Occipital lobe (tissue), 2 donors: ENCODE results near the gene P2RX1. TPM values are rescaled to one million over a fixed set of nuclear protein-coding genes. Genes with fewer than 3 reads are reported as not detected.

Experiments
- DNase-seq: peaks from one replicate; lab custom pipeline; 2025; lab: John Stamatoyannopoulos, UW
- total RNA-seq: library from RNA; depleted of rRNA; stranded (reverse); fragments of >200 nt; gene quantifications from one replicate; pipeline ENCODE4 v1.2.3, GENCODE V29; 2014

The P2RX1 gene
- not detected for total RNA-seq

- no peak for DNase-seq
Measured at GRCh38 chr17:3915995-3916696, at the start of gene P2RX1. P2RX1 (minus strand) TSS chr17:3916465; CDS start chr17:3916225, 240 bp downstream.

- DNase-seq = no peak
Measured at GRCh38 chr17:3965118-3965800, 49.0 kb upstream of the P2RX1 start.

GRCh38 chr17:3964203-3965117, 48.2 kb upstream of the P2RX1 start, which contains the start of gene ATP2A3:
ATP2A3 (minus strand) TSS chr17:3964437; CDS start chr17:3964291, 146 bp downstream.
- DNase-seq = no peak

- DNase-seq = no peak
Measured at GRCh38 chr17:3963237-3964201, 47.3 kb upstream of the P2RX1 start.

- no peak for DNase-seq
Measured at GRCh38 chr17:3962965-3963236, 46.6 kb upstream of the P2RX1 start.

GRCh38 chr17:3962217-3962964, 46.1 kb upstream of the P2RX1 start:
- DNase-seq = no peak

- no peak for DNase-seq
Measured at GRCh38 chr17:3961564-3962047, 45.3 kb upstream of the P2RX1 start.

- DNase-seq = no peak
Measured at GRCh38 chr17:3960764-3961163, 44.5 kb upstream of the P2RX1 start.

- DNase-seq = no peak
Measured at GRCh38 chr17:3959921-3960601, 43.8 kb upstream of the P2RX1 start.

- DNase-seq = no peak
Measured at GRCh38 chr17:3959295-3959899, 43.1 kb upstream of the P2RX1 start.

- no peak for DNase-seq
Measured at GRCh38 chr17:3957735-3958599, 41.7 kb upstream of the P2RX1 start.

- DNase-seq = no peak
Measured at GRCh38 chr17:3956983-3957382, 40.7 kb upstream of the P2RX1 start.

- DNase-seq = no peak
Measured at GRCh38 chr17:3956327-3956957, 40.2 kb upstream of the P2RX1 start.

- DNase-seq = no peak
Measured at GRCh38 chr17:3955673-3955988, 39.4 kb upstream of the P2RX1 start.

- DNase-seq = no peak
Measured at GRCh38 chr17:3954976-3955672, 38.9 kb upstream of the P2RX1 start.

GRCh38 chr17:3954086-3954485, 37.8 kb upstream of the P2RX1 start:
- no peak for DNase-seq

- no peak for DNase-seq
Measured at GRCh38 chr17:3953542-3953941, 37.3 kb upstream of the P2RX1 start.
